Smooth muscle cell of the brain vasculature (primary cell): ENCODE measurements around the gene PRR13.

Experiments used
- DNase-seq: peaks from one replicate; pipeline ENCODE4 v3.0.0-alpha.2; 2012; ENCODE audit warnings: low read depth, low spot score

PRR13 gene

GRCh38 chr12:53492830-53493609 lies 51.5 kb downstream of the PRR13 start:
- DNase-seq: peak; percentile 66

GRCh38 chr12:53493610-53494391 lies 52.3 kb downstream of the PRR13 start:
- DNase-seq: no peak
